DND-41 (cell line): ENCODE data around the gene CDC42BPG.
A peak's percentile ranks its signal among the peaks of the same experiment; 100 is the strongest.

Experiments
- ATAC-seq: fragments of 200-7000 bp; cut with Tn5 transposase; 3 replicates; pipeline ENCODE4 v1.9.1; 2021; ENCODE audit warnings: low read depth; ENCODE audit not compliant: insufficient read depth
- DNase-seq: peaks from one replicate; pipeline ENCODE4 v3.0.0-alpha.2; 2020
- H2AFZ ChIP-seq: 2 replicates; pipeline ENCODE4 v1.6.0; 2012; ENCODE audit warnings: low read depth, low read length
- H3K27ac ChIP-seq: 2 replicates; pipeline ENCODE4 v1.5.1; 2012; ENCODE audit warnings: low read length, inconsistent platforms
- H3K27me3 ChIP-seq: fragments of 200-600 bp; sonication (generic); 2 replicates; pipeline ENCODE4 v1.6.0; 2012; ENCODE audit warnings: low read length, mild to moderate bottlenecking, inconsistent platforms; ENCODE audit not compliant: insufficient read depth, poor library complexity
- H3K36me3 ChIP-seq: 2 replicates; pipeline ENCODE4 v1.5.1; 2012; ENCODE audit warnings: low read length, inconsistent platforms; ENCODE audit not compliant: insufficient read depth
- H3K4me1 ChIP-seq: 2 replicates; pipeline ENCODE4 v1.5.1; 2012; ENCODE audit warnings: mild to moderate bottlenecking, low read length; ENCODE audit not compliant: insufficient read depth
- H3K4me2 ChIP-seq: 2 replicates; pipeline ENCODE4 v1.6.0; 2012; ENCODE audit warnings: mild to moderate bottlenecking, moderate library complexity, low read length, inconsistent platforms; ENCODE audit not compliant: insufficient read depth
- H3K4me3 ChIP-seq, 2 experiments: fragments of 200-600 bp in 1 of 2; shearing (Covaris generic) in 1 of 2; 2 replicates each; pipeline ENCODE4 v1.5.1; 2012 to 2016; ENCODE audit warnings: inconsistent platforms in 2 of 2, low read length in 2 of 2, mild to moderate bottlenecking in 2 of 2, low read depth in 1 of 2, moderate library complexity in 1 of 2
- H3K79me2 ChIP-seq: 2 replicates; pipeline ENCODE4 v1.6.0; 2012; ENCODE audit warnings: low read length, inconsistent platforms; ENCODE audit not compliant: insufficient read depth
- H3K9ac ChIP-seq: 2 replicates; pipeline ENCODE4 v1.6.0; 2012; ENCODE audit warnings: low read depth, mild to moderate bottlenecking, inconsistent platforms, low read length, moderate library complexity
- H3K9me3 ChIP-seq: 2 replicates; pipeline ENCODE4 v1.5.1; 2012; ENCODE audit warnings: low read length, moderate library complexity, mild to moderate bottlenecking, inconsistent platforms; ENCODE audit not compliant: insufficient read depth, severe bottlenecking
- H4K20me1 ChIP-seq: 2 replicates; pipeline ENCODE4 v1.6.0; 2012; ENCODE audit warnings: low read length; ENCODE audit not compliant: insufficient read depth
- CTCF ChIP-seq: IDR thresholded peaks from 2 replicates; pipeline ENCODE4 v1.5.1; 2012; ENCODE audit warnings: borderline replicate concordance, low read length, moderate library complexity, mild to moderate bottlenecking; ENCODE audit not compliant: poor library complexity, severe bottlenecking; ENCODE audit errors: extremely low read depth
- EZH2 ChIP-seq: IDR thresholded peaks from 3 replicates; pipeline ENCODE4 v1.6.1; 2012; ENCODE audit warnings: borderline replicate concordance, low read depth, mild to moderate bottlenecking, moderate library complexity, low read length, inconsistent platforms; ENCODE audit not compliant: severe bottlenecking

The CDC42BPG gene

GRCh38 chr11:64803846-64804345 is 40.6 kb downstream of the CDC42BPG start:
- 0 out of 2 replicates have a peak, but pooled peaks cover 6% of the 10 kb centered on the region for H4K20me1 ChIP-seq
- H3K79me2 ChIP-seq, result peaks cover 6% of the 10 kb centered on the region; the same call in 1 of the 2 replicates
- DNase-seq, result peak; percentile 19
- H3K4me3 ChIP-seq, result peak overlapping the region; percentile 47 to 62
- peak overlapping the region; percentile 62 for H3K27ac ChIP-seq
- H3K27me3 ChIP-seq, result no peaks in the 10 kb centered on the region
- peaks cover 34% of the 10 kb centered on the region for H3K36me3 ChIP-seq
- peak; percentile 18 for ATAC-seq
- H3K4me2 ChIP-seq, result peak overlapping the region; percentile 75
- H3K9ac ChIP-seq, result peak overlapping the region; percentile 54
- no peaks in the 10 kb centered on the region for H3K9me3 ChIP-seq
- H2AFZ ChIP-seq, result peak overlapping the region; percentile 62
- TF ChIP-seq EZH2, result no peak
- no peak for TF ChIP-seq CTCF
- H3K4me1 ChIP-seq, result peaks cover 54% of the 10 kb centered on the region

- H3K27me3 ChIP-seq, result no peaks in the 10 kb centered on the region
- peak within 1 kb of the TSS; percentile 54 for H3K9ac ChIP-seq
- TF ChIP-seq CTCF, result peak; percentile 39
- TF ChIP-seq EZH2, result no peak
- H3K4me1 ChIP-seq, result peaks cover 48% of the 10 kb centered on the region
- H2AFZ ChIP-seq, result peak within 1 kb of the TSS; percentile 68
- peaks cover 34% of the 10 kb centered on the region for H3K36me3 ChIP-seq
- no peaks in the 10 kb centered on the region for H3K9me3 ChIP-seq
- ATAC-seq, result peak; percentile 90
- peak within 1 kb of the TSS; percentile 62 for H3K27ac ChIP-seq
- H4K20me1 ChIP-seq, result 0 out of 2 replicates have a peak, but pooled peaks cover 6% of the 10 kb centered on the region
- peaks cover 2% of the 10 kb centered on the region; the same call in 1 of the 2 replicates for H3K79me2 ChIP-seq
- peak; percentile 85 for DNase-seq
- peak within 1 kb of the TSS; percentile 47 to 62 for H3K4me3 ChIP-seq
- peak within 1 kb of the TSS; percentile 75 for H3K4me2 ChIP-seq
These were observed 41.2 kb downstream of the CDC42BPG start, which contains the start of gene MAP4K2 for GRCh38 chr11:64803158-64803845. Gene MAP4K2 (minus strand): TSS chr11:64803214. CDS start chr11:64803149, 65 bp downstream.

GRCh38 chr11:64802370-64803157 is 41.9 kb downstream of the CDC42BPG start:
- H3K79me2 ChIP-seq, result no peaks in the 10 kb centered on the region
- no peak for TF ChIP-seq EZH2
- no peak for TF ChIP-seq CTCF
- H4K20me1 ChIP-seq, result 0 out of 2 replicates have a peak, but pooled peaks cover 6% of the 10 kb centered on the region
- DNase-seq (peak; percentile 17), ATAC-seq (no peak)
- H3K4me2 ChIP-seq, result peak overlapping the region; percentile 75
- peaks cover 28% of the 10 kb centered on the region for H3K36me3 ChIP-seq
- H3K9me3 ChIP-seq, result no peaks in the 10 kb centered on the region
- H3K4me3 ChIP-seq, result peak overlapping the region; percentile 18 to 62; a peak in 3 of 4 replicates
- H3K9ac ChIP-seq, result peak overlapping the region; percentile 54
- H2AFZ ChIP-seq, result peak overlapping the region; percentile 68
- H3K4me1 ChIP-seq, result peaks cover 41% of the 10 kb centered on the region
- H3K27ac ChIP-seq, result 0 out of 2 replicates have a peak overlapping the region, but pooled peaks have one; percentile 30
- H3K27me3 ChIP-seq, result no peaks in the 10 kb centered on the region
